ENCODE data around the gene MYO5B.
A peak's percentile ranks its signal among the peaks of the same experiment; 100 is the strongest.

The MYO5B gene

DNA sequence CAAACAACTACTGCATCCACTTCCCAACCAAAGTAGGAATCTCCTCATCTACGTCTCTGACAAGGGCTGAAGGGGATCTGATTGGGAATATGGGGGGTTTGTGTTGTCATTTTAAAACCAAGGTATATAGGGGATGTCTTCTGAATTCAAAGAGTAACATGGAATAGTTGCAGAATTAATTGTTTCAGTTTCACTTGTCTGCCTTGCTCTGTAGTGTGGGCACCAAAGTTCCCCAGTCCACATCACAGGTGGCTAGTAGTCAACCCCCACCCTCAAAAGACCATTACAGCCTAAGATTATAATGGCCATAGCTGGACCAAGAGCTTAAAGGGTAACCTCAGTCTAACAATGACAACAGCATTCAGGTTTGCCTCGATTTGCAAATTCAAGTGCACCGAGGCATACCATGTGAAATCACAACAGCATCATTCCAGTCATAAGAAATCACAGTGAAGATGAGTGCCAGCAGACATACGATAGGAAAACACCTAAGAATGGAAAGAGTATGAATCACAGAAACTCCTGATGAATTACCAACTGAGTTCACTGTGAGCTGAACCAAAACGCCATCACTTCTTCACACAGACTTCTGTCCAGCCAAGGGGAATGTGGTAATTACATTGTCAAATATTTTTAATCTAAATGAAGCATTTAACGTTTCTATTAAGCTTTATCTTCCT lies 52.4 kb downstream of the MYO5B start:
- TF ChIP-seq, protein P1, sequence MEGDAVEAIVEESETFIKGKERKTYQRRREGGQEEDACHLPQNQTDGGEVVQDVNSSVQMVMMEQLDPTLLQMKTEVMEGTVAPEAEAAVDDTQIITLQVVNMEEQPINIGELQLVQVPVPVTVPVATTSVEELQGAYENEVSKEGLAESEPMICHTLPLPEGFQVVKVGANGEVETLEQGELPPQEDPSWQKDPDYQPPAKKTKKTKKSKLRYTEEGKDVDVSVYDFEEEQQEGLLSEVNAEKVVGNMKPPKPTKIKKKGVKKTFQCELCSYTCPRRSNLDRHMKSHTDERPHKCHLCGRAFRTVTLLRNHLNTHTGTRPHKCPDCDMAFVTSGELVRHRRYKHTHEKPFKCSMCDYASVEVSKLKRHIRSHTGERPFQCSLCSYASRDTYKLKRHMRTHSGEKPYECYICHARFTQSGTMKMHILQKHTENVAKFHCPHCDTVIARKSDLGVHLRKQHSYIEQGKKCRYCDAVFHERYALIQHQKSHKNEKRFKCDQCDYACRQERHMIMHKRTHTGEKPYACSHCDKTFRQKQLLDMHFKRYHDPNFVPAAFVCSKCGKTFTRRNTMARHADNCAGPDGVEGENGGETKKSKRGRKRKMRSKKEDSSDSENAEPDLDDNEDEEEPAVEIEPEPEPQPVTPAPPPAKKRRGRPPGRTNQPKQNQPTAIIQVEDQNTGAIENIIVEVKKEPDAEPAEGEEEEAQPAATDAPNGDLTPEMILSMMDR (IDR thresholded peaks at IDR 0.05; ENCODE audit: insufficient read depth, low read depth, low read length, missing control alignments), result no peak
- H3K4me3 ChIP-seq (ENCODE audit: low read depth, low read length), result no peak overlapping the region
- DNase-seq (ENCODE audit: low read depth), result peak; percentile 1

DNA sequence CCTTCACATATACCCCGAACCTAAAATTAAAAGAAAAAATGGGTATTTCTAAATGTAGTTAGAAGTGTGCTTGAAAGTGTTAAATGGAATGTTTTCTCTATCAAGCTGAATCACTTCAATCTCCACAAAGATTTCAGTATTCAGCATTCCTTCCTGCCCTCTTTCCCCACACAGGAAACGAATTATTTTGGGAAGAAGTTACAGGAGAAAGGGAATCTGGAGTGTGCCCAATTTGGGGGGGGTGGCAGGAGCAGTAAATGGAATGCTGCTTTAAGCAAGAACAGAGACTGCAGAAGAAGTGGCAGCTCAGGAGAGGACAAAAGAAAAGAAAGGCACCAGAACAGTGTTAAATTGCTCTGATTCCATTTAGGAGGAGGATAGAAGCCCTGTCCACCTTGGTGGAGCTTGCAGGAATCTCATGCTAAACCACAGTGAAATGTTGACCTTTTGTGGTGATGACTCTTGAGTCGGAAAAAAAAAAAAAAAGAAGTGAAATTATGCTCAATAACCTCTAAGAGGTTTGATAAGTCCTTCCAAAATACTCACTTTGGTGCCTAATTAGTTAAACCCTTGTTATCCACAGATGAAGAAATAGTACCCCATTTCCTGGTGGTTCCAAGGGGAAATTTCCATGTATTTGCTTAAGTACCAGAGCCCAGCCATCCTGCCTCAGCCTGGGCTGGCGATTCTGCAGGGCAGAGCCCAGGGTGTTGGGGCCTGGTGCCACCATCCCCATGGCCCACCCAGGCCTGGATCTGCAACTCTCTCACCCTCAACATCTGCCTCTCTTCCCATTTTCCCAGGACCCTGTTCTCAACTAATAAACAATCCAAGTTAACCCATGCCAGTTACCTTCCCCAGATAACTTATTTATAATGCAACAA lies 56.5 kb downstream of the MYO5B start:
- no peak for DNase-seq (ENCODE audit: low read depth)
- no peak overlapping the region for H3K4me3 ChIP-seq (ENCODE audit: low read depth, low read length)
- TF ChIP-seq, protein P1 (IDR thresholded peaks at IDR 0.05; ENCODE audit: insufficient read depth, low read depth, low read length, missing control alignments), result no peak

DNA sequence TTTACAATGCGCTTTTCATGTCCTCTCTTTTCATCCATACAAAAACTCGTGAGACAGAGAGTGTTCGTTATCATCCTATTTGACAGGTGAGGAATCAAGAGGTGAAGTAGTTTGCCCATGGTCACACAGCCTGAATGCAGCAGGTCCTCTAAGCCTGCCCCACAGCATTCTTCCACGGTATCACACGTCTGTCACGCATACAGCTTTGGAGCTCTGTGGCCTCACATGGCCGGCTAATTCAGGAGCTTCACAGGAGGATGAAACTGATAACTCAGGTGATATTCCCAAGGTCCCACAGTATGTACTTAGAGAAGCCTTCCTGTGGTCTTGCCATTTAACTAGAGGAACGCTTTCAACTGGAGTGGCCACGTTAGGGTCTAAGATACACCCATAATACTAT lies 59.0 kb downstream of the MYO5B start:
- DNase-seq (ENCODE audit: low read depth), result no peak
- TF ChIP-seq, protein P1 (IDR thresholded peaks at IDR 0.05; ENCODE audit: insufficient read depth, low read depth, low read length, missing control alignments), result no peak
- no peak overlapping the region for H3K4me3 ChIP-seq (ENCODE audit: low read depth, low read length)

DNA sequence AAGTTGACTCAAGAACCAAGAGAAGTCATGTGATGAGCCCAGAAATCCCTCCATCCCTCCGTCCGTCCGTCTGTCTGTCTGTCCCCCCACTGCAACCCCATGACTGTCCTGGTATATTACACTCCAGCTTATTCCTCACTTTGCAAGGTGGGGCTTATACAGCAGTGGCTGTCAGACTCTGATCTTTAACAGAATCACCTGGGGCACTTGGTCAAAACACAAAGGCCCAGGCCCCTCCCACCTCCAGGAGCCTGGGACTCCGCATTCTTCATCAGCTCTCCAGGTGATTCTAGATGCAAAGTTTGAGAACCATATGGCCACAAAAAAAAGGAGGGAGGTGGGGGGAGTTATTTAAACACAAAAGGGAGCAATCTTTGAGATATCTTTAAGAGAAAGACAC lies 61.4 kb downstream of the MYO5B start:
- no peak for DNase-seq (ENCODE audit: low read depth)
- TF ChIP-seq, protein P1 (IDR thresholded peaks at IDR 0.05; ENCODE audit: insufficient read depth, low read depth, low read length, missing control alignments), result no peak
- no peak overlapping the region for H3K4me3 ChIP-seq (ENCODE audit: low read depth, low read length)

DNA sequence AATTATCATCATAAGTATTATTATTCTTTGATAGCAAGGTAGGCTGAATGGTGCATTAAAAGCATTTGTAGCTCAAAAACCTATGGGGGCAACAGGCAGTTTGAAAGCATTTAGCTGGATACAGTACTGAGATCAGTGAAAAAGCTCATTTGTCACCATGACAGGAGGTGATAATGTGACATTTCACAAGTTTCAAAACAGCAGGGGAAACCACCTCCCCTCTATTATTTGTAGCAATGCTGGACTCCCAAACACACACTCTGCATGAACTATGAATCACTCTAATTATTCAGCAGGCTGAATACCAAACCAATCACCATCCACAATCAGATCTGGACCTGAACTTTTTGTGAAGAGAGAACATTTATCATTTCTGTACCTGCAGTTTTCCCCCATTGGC lies 63.4 kb downstream of the MYO5B start:
- no peak overlapping the region for H3K4me3 ChIP-seq (ENCODE audit: low read depth, low read length)
- DNase-seq (ENCODE audit: low read depth), result peak; percentile 41
- TF ChIP-seq, protein P1 (IDR thresholded peaks at IDR 0.05; ENCODE audit: insufficient read depth, low read depth, low read length, missing control alignments), result no peak

DNA sequence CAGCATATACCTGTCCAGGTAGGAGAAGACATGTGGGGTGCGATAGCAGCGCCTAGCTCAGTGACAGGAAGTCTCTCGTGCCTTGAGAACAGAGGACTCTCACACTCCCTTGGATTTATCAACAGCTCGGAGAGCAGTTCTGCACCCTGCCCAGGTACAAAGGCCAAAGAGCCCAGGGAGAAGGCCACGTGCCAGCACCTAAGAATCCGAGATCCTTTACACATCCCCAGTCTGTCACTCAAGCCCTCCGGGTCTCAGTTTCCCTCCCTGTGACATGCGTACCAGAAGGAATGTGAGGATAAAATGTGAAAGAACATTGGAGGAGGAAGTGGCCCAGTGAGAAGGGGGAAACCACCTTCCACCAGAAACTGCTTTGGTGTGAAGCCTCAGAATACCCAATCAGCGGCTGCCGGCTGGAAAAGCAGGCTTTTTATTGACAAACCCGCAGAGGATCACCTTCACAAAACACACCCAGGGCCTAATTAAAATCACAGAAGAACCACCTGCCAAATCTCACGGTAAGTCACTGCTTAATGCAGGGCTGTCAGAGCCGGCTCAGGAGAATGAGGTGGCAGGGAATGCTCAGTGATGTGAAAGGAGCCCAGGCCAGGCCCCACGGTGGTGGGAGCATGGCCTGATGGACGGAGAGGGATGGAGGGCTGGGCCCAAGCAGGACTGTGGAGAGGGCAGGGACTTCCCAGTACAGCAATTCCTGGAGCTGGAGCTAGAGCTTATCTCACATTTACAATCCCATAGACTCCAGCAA lies 66.3 kb downstream of the MYO5B start:
- TF ChIP-seq, protein P1 (IDR thresholded peaks at IDR 0.05; ENCODE audit: insufficient read depth, low read depth, low read length, missing control alignments), result no peak
- no peak overlapping the region for H3K4me3 ChIP-seq (ENCODE audit: low read depth, low read length)
- DNase-seq (ENCODE audit: low read depth), result peak; percentile 24
